GM12864 (cell line): ENCODE results near the gene PALD1.

Experiments used
- DNase-seq: peaks from one replicate; pipeline ENCODE4 v3.0.0-alpha.2; 2011; ENCODE audit warnings: low read depth
- H3K4me3 ChIP-seq: 2 replicates; pipeline ENCODE4 v1.5.1; 2011; ENCODE audit warnings: mild to moderate bottlenecking, low read depth, low read length, control low read depth
- TF ChIP-seq, protein P1 (sequence below): IDR thresholded peaks from 2 replicates; pipeline ENCODE4 v1.5.1; 2011; ENCODE audit warnings: low read depth, mild to moderate bottlenecking, moderate library complexity, low read length, control low read depth, inconsistent platforms; ENCODE audit errors: missing control alignments

PALD1 gene

DNA sequence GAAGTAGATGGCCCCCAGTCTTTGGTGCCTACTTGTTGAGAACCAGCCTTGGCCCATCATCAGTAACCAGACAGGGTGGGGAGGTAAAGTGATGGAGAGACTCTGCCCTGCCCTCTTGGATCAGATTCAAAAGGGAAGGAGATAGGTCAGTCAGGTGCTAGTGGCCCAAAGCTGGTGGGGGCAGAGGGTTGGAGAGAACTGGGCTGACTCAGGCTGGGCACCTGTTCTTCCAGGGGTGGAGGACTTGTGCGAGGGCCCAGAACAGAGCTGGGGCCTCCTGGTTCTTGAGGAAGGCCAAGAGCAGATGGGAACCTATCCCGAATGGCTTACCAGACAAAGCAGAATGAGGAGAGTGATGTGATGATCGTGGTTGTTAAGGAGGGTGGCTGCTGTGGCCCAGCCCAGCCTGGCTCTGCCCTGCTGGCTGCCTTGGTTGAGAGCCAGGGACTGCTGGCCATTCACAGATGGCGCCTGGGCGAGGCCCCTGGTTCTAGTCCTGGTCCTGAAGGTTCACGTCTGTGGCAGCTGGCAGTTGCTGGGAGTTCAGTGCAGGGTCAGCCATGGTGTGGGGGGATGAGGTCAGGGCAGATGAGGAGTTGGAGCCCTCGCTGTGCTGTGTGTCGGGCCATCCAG lies 36.6 kb downstream of the PALD1 start:
- no peak overlapping the region for H3K4me3 ChIP-seq
- DNase-seq: no peak
- TF ChIP-seq, protein P1, sequence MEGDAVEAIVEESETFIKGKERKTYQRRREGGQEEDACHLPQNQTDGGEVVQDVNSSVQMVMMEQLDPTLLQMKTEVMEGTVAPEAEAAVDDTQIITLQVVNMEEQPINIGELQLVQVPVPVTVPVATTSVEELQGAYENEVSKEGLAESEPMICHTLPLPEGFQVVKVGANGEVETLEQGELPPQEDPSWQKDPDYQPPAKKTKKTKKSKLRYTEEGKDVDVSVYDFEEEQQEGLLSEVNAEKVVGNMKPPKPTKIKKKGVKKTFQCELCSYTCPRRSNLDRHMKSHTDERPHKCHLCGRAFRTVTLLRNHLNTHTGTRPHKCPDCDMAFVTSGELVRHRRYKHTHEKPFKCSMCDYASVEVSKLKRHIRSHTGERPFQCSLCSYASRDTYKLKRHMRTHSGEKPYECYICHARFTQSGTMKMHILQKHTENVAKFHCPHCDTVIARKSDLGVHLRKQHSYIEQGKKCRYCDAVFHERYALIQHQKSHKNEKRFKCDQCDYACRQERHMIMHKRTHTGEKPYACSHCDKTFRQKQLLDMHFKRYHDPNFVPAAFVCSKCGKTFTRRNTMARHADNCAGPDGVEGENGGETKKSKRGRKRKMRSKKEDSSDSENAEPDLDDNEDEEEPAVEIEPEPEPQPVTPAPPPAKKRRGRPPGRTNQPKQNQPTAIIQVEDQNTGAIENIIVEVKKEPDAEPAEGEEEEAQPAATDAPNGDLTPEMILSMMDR: no peak

GRCh38 chr10:70518695-70519094 lies 40.1 kb downstream of the PALD1 start:
- DNase-seq: no peak
- no peak overlapping the region for H3K4me3 ChIP-seq
- TF ChIP-seq, protein P1: no peak

DNA sequence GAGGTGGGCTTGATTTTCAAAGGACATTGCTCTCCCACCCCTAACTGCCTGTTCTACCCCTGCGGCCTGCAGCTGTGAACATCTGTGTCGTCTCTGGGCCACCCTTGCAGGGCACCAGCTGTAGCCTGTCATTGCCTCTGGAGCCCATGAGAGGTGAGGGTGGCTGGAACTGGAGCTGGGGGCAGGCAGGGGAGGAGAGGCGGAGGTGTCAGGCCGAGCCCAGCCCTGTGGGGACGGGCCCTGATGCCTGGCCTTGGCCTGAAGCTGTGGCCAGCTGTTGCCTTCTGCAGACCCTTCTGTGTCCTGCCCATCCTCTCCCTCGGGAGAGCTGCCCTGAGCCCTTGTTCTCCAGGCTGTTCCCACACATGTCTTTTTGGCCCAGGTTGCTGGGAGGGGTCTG lies 44.5 kb downstream of the PALD1 start:
- no peak for DNase-seq
- H3K4me3 ChIP-seq: no peak overlapping the region
- TF ChIP-seq, protein P1: no peak

DNA sequence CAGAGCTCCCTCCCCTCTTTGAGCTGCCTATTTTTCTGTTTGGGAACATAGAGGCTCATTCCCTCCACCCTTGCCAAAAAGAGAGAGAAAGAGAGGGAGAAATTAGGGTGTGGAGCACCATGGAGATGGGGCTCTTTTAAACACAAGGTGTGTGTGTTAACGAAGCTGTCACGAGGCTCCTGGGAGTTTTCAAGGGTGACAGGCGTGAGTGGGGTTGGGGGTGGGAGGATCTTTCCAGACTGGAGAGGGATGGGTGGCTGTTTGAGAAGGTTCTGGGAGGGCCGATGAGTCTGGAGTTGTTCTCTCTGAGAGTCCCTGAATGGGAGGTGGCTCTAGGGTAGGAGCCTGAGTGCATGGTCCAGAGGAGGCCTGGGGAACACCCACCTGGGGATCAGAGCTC lies 45.0 kb downstream of the PALD1 start:
- H3K4me3 ChIP-seq: no peak overlapping the region
- no peak for DNase-seq
- TF ChIP-seq, protein P1: no peak

DNA sequence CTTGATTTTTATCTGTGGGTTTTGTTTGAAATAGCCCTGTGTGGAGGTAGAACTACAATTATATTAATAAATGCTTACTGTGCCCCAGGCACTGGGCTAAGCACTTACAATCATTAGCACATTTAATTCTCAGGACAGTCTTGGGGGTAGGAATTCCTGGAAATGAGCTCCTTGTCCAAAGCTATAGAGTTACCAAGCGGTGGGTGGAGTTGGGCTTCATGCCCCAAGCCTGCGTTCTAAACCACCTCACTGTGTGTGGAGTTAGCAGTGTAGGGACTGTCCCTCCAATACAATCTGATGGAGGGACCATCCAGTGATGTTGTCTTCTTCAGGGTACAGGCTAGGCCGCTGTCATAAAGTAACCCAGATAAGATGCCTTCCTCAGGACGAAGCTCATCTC lies 49.7 kb downstream of the PALD1 start:
- no peak overlapping the region for H3K4me3 ChIP-seq
- TF ChIP-seq, protein P1: no peak
- DNase-seq: no peak

GRCh38 chr10:70528741-70529362 lies 50.3 kb downstream of the PALD1 start:
- H3K4me3 ChIP-seq: no peak overlapping the region
- no peak for DNase-seq
- TF ChIP-seq, protein P1: no peak

DNA sequence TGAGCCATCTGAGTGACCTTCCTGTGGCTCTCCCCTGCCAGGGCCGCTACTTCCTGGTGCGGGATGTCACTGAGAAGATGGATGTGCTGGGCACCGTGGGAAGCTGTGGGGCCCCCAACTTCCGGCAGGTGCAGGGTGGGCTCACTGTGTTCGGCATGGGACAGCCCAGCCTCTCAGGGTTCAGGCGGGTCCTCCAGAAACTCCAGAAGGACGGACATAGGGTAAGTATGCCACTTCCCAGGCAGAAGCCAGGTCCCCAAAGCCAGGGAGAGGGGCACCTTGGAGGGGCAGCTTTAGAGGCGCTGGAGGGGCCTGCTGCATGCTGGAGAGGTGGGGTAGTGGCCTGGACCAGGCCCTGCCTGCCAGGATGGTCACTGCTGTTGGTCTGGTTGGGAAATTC lies 51.3 kb downstream of the PALD1 start:
- TF ChIP-seq, protein P1: no peak
- DNase-seq: no peak
- no peak overlapping the region for H3K4me3 ChIP-seq
